Measurements from ENCODE around the gene CADM1. TPM values are rescaled to one million over a fixed set of nuclear protein-coding genes. Genes with fewer than 3 reads are reported as not detected.

Gene CADM1
- total RNA-seq (2014; rRNA removed; shearing (Covaris generic)) (49.0 and 59.7 TPM in 2 replicates), total RNA-seq (2022) (78.3 and 89.7 TPM in 2 replicates), Bru-seq, nascent RNA (percentile 85 among the genes with signal in this experiment), BruChase-seq, experiment 1, labeled RNA remaining after a 6-hour chase (percentile 73 among the genes with signal in this experiment), BruChase-seq, experiment 2, labeled RNA remaining after a 2-hour chase (percentile 77 among the genes with signal in this experiment)
- long read RNA-seq, transcript CADM1-222 (10 exons, 1,246 nt): major isoform, 17 of 196 reads
- long read RNA-seq, partial matches to known transcripts: 119 of 196 reads
- long read RNA-seq, other reads (novel, unspliced or antisense): 59 of 196 reads

DNA sequence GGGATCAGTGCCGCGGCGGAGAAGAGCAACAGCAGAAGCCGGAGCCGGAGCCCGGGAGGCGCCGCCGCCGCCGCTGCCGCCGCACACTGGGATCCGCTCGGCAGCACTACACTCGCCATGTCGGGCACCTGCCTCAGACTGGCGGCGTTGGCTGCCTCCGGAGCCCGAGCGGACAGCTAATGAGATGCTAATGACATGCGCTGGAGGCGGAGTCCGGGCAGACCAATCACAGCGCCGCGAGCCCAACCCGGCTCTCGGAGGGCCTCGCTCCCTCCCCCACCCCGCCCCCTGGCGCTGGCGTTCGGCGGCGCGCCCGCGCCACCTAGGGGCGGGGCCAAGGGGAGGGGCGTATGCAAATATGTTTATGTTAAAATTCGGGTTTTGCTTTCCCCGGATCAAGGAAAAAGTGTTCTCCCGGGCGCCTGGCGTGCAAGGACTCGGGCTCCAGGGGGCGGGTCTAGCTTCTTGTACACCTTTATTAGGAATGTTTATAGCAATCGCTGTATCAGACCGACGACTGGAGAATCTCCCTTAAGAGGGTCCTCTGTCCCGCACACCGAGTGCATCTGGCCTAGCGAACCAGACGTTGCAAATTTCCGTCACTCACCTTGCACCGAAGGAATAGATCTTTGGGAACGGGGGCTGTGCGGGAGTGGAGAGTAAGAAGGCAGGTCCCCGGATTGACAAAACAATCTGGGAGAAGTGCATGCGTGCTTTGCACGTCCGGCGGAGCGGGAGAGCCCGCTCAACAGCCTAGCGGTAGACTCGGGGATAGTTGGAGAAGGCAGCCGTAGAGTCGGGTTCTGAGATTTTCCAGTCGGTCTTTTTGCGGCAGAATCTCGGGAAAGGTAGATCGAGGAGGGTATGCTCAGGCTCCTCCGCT, at the start of gene CADM1:
Gene CADM1 (minus strand): TSS at position 140 of the 883 bp plus-strand sequence.
- DNase-seq (ENCODE audit: low spot score): peak; percentile 98
- peak within 1 kb of the TSS; percentile 97 for H2AFZ ChIP-seq (ENCODE audit: low read length)
- intact Hi-C loops (cut with micrococcal nuclease; ENCODE audit: unreplicated experiment): loop anchor here (2.0 to 10.0 kb wide), 5 partner anchors 112 to 772 kb away; no protein-coding TSS in a partner anchor
- CTCF ChIA-PET (ENCODE audit: unreplicated experiment): interaction anchor here (0.9 kb wide), 1 partner anchor 10 kb away, joined by 4 read pairs; no protein-coding TSS in a partner anchor
- BruUV-seq (replicated peaks): no TSS peak
- POLR2A ChIA-PET: interaction anchor here (0.8 kb wide), 1 partner anchor 35 kb away, joined by 3 read pairs; no protein-coding TSS in a partner anchor
- peaks cover 30% of the 10 kb centered on the region; the same call in 1 of the 2 replicates for H3K79me2 ChIP-seq (ENCODE audit: insufficient read depth, low read depth, low read length)
- H4K20me1 ChIP-seq (ENCODE audit: insufficient read depth, low read length): peaks cover 13% of the 10 kb centered on the region; the same call in 1 of the 2 replicates
- H3K9me2 ChIP-seq (ENCODE audit: insufficient read depth, low read length): no peaks in the 10 kb centered on the region
- TF ChIP-seq EZH2phosphoT487 (IDR thresholded peaks at IDR 0.05; ENCODE audit: borderline replicate concordance, low read depth, low read length): no peak; the same call in 1 of the 2 replicates
- TF ChIP-seq, protein P1, sequence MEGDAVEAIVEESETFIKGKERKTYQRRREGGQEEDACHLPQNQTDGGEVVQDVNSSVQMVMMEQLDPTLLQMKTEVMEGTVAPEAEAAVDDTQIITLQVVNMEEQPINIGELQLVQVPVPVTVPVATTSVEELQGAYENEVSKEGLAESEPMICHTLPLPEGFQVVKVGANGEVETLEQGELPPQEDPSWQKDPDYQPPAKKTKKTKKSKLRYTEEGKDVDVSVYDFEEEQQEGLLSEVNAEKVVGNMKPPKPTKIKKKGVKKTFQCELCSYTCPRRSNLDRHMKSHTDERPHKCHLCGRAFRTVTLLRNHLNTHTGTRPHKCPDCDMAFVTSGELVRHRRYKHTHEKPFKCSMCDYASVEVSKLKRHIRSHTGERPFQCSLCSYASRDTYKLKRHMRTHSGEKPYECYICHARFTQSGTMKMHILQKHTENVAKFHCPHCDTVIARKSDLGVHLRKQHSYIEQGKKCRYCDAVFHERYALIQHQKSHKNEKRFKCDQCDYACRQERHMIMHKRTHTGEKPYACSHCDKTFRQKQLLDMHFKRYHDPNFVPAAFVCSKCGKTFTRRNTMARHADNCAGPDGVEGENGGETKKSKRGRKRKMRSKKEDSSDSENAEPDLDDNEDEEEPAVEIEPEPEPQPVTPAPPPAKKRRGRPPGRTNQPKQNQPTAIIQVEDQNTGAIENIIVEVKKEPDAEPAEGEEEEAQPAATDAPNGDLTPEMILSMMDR (conservative IDR thresholded peaks at IDR 0.05; ENCODE audit: low read length): peak; percentile 74
- H3K4me3 ChIP-seq (ENCODE audit: low read depth, low read length, poor library complexity, severe bottlenecking): peak within 1 kb of the TSS; percentile 77
- H3K4me1 ChIP-seq (ENCODE audit: insufficient read depth, low read length, poor library complexity, severe bottlenecking): peaks cover 30% of the 10 kb centered on the region
- no peaks in the 10 kb centered on the region for H3K36me3 ChIP-seq (ENCODE audit: insufficient read depth, low read length)
- H3K4me2 ChIP-seq (ENCODE audit: low read length): peak within 1 kb of the TSS; percentile 91
- peak within 1 kb of the TSS; percentile 58 for H3K27ac ChIP-seq (ENCODE audit: low read depth, low read length, poor library complexity, severe bottlenecking)
- no peaks in the 10 kb centered on the region for H3K9me3 ChIP-seq (ENCODE audit: low read length)

DNA sequence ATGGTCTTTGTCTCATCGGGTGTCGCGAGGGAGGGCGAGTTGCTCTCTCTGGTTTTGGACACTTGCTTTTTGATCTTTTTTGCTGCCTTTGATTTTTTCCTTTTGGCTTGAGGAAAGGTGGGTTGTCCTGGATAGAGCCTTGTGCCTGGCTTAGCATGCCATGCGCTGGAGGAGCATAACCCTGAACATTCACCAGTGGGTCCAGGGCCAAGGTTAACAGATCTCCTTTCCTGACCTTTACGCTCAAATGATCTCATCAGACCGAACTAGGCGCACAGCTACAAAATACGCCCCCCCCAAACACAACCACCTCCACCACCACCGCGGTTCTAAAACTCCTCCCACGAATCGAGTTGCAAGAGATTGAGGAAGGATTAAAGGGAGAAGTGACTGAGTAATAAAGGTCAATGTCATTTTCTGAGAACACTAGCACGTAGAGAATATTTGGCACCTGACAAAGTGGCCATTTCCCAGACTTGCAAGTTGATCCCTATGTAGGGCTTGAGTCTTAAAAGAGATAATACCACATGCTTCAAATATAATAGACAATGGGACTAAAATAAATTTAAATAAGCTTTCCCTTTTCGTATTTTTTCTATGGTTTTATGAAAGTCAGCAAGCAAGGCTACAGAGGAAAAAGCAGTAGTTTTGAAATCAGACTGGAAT, 48.7 kb upstream of the CADM1 start:
- POLR2A ChIA-PET: interaction anchor here (0.6 kb wide), 1 partner anchor 329 kb away, joined by 3 read pairs; no protein-coding TSS in a partner anchor
- no peak overlapping the region for H2AFZ ChIP-seq (ENCODE audit: low read length)
- CTCF ChIA-PET (ENCODE audit: unreplicated experiment): no interaction called here
- H3K79me2 ChIP-seq (ENCODE audit: insufficient read depth, low read depth, low read length): no peaks in the 10 kb centered on the region
- H3K36me3 ChIP-seq (ENCODE audit: insufficient read depth, low read length): no peaks in the 10 kb centered on the region
- intact Hi-C loops (cut with micrococcal nuclease; ENCODE audit: unreplicated experiment): no loop called here
- no peak for DNase-seq (ENCODE audit: low spot score)
- H3K4me2 ChIP-seq (ENCODE audit: low read length): no peak overlapping the region
- no peaks in the 10 kb centered on the region for H4K20me1 ChIP-seq (ENCODE audit: insufficient read depth, low read length)
- H3K9me3 ChIP-seq (ENCODE audit: low read length): no peaks in the 10 kb centered on the region
- TF ChIP-seq EZH2phosphoT487 (IDR thresholded peaks at IDR 0.05; ENCODE audit: borderline replicate concordance, low read depth, low read length): no peak
- TF ChIP-seq, protein P1 (conservative IDR thresholded peaks at IDR 0.05; ENCODE audit: low read length): no peak
- no peak overlapping the region for H3K4me3 ChIP-seq (ENCODE audit: low read depth, low read length, poor library complexity, severe bottlenecking)
- no peaks in the 10 kb centered on the region for H3K9me2 ChIP-seq (ENCODE audit: insufficient read depth, low read length)
- no peak overlapping the region for H3K27ac ChIP-seq (ENCODE audit: low read depth, low read length, poor library complexity, severe bottlenecking)
- no peaks in the 10 kb centered on the region for H3K4me1 ChIP-seq (ENCODE audit: insufficient read depth, low read length, poor library complexity, severe bottlenecking)
- BruUV-seq (replicated peaks): no TSS peak
